Measurements from ENCODE around the gene GSE1.

GSE1 gene

DNA sequence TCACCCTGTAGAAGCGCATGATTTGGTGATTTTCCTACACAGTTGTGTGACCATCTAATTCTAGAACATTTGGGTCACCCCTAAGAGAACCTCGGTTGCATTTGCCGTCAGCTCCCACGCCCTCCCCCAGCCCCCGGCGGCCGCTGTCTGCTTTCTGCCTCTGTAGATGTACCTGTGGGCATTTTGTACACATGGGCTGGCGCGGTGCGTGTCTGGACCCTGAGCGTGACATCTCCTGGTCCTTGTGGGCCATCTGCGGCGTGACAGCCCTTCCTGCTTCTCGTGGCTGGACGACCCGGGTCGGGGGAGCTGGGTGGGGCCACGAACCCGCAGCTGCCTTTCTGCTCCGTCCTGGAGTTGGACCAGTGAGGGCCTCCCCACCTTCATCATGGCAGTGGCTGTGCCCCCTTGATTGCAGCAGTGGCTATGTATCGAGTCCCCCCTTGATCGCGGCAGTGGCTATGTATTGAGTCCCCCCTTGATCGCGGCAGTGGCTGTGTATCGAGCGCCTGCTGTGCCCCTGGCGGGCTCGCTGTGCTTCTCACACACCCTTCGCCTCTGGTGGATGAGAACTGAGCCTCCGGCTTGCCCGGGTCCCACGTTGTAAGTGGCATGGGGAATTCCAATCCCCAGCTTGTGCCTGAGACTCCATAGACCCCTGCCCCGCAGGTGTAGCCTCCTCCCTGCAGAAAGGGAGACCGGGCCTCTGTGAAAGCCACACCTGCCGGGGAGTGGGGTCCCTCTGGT, 24.1 kb downstream of the GSE1 start:
- DNase-seq, result no peak

DNA sequence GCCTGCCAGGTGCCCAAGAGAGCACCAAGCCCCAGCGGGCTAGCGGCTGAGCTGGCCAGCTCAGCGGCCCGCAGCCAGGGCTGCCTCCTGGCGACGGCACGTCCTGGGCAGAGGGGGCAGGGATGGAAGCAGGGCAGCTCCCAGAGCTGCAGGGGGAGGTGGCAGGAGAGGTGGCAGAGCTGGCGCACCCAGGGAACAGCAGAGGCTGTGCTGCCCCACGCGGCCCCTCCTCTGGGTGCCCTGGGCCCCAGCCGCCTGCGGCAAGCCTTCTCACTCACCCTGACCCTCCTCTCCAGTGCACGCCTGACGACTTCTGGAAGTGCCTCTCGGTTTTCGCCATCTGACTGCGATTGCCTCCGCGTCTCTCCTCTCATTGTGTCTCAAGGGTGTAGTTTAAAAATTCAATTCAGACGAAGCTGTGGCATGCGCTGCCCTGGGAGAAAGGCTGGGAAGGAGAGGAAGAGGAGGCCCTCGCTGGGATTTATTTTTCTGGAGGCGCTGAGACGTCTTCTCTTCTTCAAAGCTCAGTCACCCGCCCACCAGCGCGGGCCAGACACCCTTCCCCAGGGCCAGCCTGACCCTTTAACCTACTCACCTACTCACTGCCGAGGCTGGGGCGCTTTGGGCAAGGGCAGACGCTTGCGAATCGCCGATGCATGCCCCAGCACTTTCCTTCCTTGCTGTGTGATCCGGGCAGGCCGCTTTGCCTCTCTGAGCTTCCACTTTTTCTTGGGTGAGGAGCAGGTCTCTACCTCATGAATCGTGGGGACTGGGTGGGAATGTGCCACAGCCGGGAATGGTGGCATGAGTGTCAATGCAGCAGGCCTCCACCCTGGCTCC, 24.9 kb downstream of the GSE1 start:
- peak; percentile 48 for DNase-seq

DNA sequence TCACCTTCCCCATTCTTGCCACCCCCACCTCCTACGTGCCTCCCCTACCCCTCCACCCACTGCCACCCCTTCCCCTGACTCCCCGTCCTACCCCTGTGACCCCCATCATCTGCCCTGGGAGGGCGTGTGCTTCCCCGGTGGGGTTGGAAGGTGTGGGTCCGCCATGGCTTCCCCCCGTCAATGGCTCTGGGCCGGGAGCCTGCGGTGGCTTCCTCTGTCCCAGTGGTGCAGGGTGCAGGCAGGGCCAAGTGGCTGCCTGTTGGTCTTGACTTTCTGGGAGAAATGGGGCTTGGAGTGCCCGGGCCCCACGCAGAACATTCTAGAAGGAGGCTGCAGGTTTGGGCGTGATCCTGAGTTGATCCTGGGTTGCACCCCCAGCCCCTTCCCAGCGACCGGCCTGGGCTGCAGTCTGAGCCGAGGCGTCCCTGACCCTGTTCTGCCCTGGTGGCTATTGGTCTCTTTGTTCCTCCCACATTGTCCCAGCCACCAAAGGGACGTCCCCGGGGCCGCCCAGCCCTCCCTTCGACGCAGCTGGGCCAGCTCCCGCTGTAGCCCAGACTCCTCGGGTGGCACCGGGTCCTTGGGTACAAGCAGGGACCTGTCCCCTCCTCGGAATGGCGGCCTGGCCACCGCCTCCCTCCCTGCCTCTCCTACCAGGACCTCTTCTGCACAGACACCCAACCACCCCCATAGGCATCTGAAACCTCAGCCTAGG, 25.7 kb downstream of the GSE1 start:
- no peak for DNase-seq

DNA sequence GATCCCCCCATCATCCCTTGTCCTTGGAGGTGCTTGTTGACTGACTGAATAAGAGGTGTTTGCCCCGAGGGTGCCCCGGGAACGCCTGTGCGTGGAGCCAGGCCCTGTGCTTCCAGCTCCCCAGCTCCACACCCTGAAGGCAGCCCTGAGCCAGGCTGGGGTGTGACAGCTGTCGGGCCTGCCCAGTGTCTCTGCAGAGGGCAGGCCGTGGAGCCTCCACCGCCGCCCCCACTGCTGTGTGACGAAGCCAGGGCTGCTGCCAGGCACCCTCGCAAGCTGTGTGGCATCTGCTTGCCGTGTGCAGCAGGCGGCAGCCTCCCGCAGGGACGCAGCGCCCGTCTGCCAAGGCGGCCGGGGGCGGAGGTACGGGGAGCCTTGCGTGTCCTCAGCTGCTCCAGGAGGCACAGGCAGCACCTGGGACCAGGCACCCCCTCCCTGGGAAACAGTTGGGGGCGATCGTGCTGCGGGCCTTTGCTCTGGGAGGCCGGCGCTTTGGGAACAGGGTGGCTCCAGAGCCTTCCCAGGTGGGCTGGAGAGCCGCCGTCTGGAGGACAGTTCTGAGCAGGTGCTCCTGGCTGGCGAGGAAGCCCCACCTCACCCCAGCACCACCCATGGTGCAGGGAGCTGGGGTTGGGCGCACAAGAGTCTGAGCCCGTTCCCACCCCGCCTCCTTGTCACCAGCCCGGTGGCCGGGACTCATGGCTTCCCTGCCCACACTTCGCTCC, 26.6 kb downstream of the GSE1 start:
- no peak for DNase-seq

DNA sequence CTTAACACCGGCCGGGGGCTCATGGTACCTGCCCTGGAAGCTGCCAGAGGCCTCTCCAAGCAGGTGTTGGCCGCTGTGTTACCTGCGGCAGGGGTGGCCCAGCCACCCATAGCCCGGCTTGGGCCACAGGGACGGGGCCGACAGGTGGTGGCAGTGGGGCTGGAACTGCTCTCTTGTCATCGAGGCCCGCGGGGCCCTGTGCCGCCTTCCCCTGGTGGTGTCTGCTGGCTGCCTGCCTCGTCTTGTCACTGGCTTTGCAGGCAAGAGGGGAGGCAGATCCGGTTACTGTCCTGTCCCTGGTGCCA, 27.1 kb downstream of the GSE1 start:
- no peak for DNase-seq

DNA sequence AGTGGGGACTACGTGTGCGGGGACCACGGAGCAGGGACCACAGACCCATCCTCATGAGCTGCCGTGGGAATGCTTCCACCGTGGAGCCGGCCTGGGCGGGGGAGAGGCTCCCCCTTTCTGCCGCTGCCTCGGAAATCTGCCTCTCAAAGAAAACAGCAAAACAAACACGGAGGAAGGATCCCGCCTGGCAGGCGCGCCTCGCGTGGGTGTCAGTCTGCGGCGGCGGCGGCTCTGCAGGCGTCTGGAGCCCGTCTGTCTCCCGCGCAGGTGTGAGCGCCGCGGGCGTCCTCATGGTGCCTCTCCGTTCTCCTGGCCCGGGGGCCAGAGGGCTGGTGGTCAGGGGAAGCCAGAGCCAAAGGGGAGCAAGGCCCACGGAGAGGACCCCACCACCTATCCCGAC, 27.5 kb downstream of the GSE1 start:
- no peak for DNase-seq

DNA sequence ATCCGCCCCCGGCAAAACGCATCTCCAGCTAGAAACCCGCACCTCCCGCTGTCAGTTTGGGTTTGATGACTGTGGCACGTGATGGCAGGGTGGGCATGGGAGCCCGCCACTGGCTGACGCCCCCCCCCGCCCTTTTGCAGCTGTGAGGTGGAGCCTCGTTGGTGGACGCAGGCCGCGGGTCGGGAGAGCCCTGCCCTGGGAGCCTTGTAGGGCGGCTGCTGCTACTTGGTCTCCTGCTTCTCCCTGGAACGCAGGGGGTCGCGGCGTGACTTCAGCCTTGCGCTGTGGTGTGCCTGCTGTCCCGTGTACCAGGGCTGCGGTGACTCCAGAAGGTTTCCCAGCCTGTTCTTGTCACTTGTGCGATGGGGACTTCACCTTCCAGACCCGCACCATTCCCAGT, 28.2 kb downstream of the GSE1 start:
- no peak for DNase-seq

DNA sequence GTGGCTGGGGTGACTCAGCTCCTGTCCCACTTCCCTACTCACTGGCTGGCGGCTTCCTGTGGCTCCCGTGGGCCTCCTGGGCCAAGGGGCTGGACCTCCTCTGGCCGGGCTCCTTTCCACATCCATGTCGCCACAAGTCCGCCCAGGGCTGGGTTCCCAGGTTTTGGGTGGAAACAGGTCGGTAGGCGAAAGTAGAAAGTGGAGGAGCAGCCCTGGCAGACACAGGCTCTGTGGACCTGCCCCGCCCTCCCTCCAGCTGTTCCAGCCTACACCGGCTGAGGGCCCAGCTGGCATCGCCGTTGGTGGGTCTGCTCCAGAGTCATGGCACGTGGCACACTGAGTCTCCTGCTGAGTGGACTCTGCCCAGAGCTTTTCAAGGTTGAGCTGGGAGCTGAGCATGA, 28.7 kb downstream of the GSE1 start:
- no peak for DNase-seq

DNA sequence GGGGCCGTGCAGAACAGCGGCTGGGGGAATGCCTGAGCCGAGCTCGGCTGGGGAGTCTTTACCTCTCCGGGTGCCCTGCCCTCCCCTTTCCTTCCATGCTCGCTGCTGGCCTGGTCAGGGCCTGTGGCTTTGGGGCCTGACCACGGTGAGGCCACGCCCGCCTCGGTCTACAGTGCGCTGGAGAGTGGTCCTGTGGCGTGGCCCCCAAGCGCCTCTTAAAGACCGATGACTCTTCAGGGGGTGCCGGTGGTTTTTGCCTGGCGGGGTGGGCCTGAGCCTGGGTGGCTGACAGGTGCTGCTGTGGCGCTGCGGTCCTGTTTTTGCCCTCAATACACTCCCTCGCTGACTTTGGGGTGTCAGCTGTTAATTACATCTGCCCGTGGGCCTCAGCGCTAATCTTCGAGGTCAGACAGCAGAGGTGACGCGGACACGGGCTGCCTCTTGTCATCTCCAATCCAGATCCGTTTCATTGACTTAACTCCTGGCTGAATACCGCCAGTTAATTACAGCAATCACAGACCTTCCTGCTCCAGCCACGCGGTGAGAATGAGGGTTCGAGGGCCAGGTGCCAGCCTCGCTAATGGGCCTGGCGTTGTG, 29.7 kb downstream of the GSE1 start:
- DNase-seq, result no peak

DNA sequence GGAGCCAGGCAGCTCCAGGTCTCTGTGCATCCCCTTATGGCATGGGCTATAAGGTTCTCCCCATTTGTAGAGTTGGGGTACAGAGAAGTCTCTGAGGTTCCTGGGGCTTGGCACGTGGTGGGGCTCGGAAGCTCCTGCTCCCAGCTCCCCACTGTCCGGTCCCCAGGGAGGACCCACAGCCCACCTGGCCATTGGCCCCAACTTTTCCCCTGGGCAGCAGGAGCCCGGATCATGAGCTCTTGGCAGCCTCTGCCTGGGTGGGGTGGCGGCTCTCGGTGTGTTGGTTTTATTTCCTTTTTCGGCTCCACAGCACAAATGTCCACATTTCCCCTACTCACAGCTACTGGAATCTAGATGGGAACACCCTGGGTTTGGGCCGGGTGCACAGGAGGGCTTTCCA, 30.5 kb downstream of the GSE1 start:
- DNase-seq, result no peak

DNA sequence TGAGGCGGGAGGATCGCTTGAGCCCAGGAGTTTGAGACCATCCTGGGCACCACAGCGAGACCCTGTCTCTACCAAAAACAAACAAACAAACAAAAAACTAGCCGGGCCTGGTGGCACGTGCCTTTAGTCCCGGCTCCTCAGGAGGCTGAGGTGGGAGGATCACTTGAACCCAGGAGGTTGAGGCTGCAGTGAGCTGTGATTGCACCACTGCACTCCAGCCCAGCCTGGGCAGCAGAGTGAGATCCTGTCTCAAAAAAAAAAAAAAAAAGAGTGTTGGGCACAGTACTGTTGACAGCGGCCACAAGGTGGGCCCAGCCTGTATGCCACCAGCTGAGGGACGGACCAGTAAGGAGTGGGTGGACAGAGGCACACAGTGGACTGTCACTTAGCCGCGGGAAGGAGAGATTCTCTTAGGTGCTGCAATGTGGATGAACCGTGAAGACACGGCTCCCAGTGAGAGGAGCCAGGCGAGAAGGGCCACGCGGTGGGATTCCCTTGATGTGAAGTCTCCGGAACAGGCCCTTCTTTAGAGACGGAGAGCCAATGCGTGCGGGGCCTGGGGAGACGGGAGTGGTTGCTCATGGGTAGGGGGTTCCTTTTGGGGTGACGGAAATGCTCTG, 31.1 kb downstream of the GSE1 start:
- DNase-seq, result no peak

DNA sequence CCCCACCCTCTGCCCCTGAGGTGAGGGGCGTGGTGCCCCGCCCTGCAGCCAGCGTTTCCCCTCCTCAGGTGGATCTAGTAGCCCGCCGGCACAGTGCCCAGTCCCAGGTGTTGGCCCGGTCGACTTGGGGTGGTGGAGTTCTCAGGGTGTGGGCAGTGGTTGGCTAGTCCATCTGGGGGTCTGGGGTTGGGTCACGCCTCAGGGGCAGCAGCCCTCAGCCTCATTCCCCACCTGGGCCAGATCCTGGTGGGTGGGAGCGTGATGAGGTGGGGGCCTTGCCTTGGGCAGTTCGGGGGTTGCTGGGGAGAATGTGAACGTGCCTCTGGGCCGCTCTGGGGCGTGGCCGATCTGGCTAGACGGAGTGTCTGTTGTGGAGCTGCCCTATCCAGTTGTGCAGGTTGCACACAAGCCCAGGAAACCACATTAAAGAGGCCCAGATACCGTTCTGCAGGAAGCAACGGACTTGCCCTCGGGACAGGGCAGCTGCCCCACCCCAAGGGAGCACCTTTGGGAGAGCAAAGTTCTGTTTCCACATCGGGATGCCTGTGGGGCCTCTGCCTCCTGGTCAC, 32.0 kb downstream of the GSE1 start:
- no peak for DNase-seq

DNA sequence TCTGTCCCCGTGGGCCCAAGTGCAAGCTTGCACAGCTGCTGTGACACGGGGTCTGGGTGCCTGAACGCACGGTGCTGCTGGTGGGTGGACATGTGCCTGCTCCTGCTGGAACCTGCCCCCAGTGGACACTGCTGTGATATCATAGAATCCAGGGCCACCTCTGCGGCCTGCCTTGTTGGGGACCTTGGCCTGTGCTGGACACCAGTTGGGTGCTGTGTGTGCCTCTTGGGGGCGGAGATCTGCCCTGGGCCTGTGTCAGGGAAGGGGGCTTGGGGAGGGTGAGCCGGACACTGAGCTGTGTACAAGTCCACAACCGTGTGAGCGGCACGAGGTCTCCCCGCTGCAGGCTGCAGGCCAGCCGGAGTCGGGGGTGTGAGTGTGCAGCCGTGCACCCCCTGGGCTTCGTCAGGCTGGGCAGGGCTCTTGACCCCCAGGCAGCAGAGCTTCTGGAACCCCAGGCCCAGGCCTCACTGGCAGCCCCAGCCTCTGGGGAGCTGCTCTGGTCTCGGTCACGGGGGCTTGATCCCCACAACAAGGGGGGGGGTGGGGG, 33.3 kb downstream of the GSE1 start:
- DNase-seq, result no peak

DNA sequence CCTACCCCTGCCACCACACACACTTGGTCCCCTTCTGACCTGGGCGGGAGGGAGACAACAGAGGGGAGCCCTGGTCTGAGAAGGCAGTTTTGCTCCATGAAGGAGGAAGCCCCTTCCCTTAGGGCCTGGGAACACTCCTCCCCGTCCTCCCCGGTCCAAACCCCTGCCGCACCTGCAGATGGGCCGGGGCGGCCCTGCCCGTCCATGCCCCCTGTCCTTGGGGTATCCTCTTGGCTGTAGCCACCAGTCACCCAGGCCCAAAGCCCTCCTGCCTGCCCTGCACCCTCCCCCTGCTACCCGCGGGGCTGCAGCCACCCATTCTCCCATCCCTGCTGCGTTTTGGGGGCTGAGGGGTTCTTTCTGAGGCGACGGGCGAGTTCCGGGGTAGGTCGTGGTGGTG, 33.9 kb downstream of the GSE1 start:
- no peak for DNase-seq

DNA sequence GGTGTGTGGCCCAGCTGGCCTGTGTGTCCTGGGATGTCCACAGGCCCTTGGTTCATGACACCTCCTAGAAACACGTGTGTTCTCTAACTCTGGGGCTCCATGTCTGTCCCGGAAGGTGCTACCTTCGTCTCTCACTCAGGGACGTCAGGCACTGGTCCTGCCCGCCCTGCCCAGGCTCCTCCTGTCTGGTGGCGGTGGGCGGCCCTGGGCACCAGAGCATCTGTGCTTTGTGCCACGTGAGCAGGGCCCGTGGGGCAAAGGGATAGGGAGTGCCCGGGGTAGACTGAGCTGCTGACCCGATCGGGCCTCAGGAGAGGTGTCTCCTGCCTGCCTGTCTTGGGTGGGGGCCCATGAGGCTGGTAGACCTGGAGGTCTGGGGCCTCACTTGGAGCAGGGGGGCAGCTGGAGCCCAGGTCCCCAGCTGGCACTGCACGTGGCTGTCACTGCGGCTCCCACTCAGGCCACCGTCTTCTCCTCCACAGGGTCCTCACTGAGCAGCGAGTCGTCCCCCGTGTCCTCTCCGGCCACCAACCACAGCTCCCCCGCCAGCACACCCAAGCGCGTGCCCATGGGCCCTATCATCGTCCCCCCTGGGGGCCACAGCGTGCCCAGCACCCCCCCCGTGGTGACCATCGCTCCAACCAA, 35.1 kb downstream of the GSE1 start:
- DNase-seq, result no peak

DNA sequence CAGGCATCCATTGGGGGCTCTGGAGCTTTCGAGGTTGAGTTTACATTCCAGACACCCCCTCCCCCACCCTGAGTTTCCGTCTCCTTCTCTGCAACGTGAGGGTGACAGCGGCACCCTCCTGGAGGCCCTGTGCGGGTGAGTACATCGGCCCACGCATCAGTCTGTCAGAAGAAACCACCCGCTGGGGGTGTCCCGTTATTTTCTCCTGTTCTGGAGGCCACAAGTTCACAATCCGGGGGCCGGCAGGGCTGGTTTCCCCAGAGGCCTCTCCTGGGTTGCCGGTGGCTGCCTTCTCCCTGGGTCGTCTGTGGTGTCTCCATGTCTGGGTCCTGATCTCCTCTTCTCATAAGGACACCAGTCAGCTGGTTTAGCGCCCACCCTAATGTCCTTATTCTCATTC, 35.7 kb downstream of the GSE1 start:
- DNase-seq, result no peak

DNA sequence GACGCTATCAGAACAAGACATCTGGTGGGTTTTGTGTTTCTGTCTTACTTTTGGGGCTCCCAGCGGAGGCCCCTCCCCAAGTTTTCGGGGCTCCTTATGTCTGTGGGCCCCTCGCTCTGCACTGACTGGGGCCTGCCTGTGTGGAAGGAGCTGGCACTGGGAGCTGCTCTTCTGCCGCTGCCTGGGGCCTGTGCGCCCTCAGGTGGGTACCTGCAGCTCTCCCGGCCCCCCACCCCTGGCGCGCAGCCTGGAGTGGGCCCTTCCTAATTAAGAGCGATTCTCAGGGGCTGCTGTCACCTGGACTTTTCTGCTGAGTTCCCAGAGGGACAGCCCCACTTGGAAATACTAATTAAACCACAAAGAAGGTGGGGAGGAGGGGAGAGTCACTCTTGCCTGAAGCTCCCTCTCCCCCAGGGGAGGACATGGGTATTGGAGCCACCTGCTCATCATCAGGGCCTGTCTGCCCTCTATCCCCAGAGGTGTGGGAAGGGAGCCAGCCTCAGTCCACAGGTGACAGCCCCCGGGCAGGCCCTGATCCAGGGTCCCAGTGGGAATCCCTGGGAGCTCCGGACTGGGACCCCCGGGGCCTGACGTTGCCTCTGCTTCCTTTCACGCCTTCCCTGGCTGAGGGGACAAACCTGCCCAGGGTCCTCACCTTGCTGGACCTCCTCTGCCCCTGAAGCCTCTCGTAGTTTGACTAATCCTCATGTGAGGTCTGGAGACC, 36.5 kb downstream of the GSE1 start:
- peak; percentile 61 for DNase-seq

DNA sequence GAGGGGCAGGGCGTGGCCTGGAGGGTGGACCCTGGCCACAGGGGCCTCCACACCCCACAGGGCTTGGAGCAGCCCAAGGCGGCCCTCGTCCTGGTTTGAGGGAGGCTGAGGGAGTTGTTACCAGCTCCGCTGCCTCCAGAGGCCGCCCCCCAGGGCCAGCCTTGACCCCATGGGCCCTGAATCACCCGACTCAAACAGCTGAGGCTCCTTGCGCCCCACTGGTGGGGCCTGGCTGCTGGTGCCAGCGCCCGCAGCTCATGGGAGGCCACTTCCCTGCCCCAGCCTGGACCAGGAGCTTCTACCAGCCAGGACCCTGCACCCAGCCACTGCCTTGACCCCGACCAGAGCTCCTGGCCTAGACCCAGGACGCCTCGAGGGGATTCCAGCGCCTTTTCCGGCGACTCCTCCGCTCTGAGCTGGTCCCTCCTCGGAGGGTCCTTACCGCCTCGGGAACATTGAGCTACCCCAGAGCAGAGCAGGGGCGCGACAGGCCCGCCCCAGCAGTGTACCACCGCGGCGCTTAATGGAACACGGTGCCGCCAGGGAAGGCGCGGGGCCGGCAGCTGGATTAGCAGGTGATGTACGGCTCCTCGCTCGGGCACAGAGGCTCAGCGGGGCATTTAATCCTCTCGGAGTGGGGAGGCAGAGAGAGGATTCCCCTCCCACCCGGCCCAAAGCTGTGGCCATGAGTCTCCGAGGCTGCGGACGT, 37.2 kb downstream of the GSE1 start:
- DNase-seq, result no peak

DNA sequence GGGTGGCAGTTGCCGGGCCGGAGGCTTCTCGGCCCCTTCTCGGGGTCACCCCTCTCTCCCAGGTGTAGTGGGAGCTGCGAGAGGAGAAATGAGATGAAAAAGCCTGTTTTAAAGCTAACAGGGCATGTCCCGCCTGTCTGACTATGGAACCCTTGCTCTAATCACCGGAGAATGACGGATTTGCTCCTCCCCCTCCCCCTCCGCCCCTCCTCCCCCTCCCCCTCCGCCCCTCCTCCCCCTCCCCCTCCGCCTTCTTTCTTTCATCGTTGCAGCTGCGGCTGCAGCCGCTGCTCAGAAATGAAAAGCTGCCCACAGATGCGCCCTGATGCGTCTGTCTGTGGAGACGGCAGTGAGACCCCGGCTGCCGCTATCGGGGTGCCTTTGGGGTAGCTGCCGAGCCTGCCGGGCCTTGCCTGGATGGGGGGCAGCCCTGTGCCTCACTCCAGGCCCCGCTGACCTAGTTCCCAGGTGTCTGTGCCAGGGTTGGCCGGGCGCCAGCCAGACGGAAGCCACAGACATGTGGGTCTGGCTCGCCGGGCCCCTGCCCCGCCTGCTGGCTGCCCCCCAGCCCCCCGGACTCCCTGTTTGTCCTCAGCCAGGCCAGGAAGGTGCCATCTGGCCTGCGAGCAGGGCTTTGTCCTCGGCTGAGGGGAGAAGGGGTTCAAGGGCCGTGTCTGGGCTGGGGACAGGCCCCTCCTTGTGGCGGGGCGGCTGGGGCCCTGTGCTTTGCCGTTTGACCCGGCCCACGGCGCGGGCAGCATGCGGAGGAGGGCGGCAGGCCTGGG, 37.9 kb downstream of the GSE1 start:
- DNase-seq, result peak; percentile 25

Measured in NCI-H526 treated with DMSO at 0.1 percent for 48 hours (cell line).